Adrenal gland (tissue), 5 donors: ENCODE data around the gene VPS33B.
"Not testable (repeated sequence)": the region's sequence is repeated elsewhere in the genome, so short reads cannot be mapped to it uniquely, and the experiment has no call there.

Experiments used
- POLR2A ChIP-seq, 2 donors: fragments of 450-650 bp; IDR thresholded peaks; one replicate each; pipeline ENCODE4 v1.6.1; 2017; ENCODE audit warnings: antibody characterized with exemption in 2 of 2, mild to moderate bottlenecking in 2 of 2, moderate library complexity in 1 of 2
- TF ChIP-seq, protein P1 (sequence below), 6 experiments: fragments of 450-650 bp in 4 of 6; fragments of 200-600 bp in 2 of 6; sonication (generic) in 1 of 6; IDR thresholded peaks; 1 replicate in 5 of 6; 2 replicates in 1 of 6; pipeline versions ENCODE4 v1.5.1 to v1.8.0; 2016 to 2021; ENCODE audit warnings: antibody characterized with exemption in 6 of 6, mild to moderate bottlenecking in 2 of 6, moderate library complexity in 1 of 6
- donor health status: DM: no; HTN: no; CAD: no.

DNA sequence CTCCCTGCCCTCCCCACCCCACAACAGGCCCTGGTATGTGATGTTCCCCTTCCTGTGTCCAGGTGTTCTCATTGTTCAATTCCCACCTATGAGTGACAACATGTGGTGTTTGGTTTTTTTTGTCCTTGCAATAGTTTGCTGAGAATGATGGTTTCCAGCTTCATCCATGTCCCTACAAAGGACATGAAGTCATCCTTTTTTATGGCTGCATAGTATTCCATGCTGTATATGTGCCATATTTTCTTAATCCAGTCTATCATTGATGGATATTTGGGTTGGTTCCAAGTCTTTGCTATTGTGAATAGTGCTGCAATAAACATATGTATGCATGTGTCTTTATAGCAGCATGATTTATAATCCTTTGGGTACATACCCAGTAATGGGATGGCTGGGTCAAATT is 23.7 kb upstream of the VPS33B start:
- TF ChIP-seq POLR2A (IDR thresholded peaks at IDR 0.05) = not testable (repeated sequence)
- TF ChIP-seq, protein P1, sequence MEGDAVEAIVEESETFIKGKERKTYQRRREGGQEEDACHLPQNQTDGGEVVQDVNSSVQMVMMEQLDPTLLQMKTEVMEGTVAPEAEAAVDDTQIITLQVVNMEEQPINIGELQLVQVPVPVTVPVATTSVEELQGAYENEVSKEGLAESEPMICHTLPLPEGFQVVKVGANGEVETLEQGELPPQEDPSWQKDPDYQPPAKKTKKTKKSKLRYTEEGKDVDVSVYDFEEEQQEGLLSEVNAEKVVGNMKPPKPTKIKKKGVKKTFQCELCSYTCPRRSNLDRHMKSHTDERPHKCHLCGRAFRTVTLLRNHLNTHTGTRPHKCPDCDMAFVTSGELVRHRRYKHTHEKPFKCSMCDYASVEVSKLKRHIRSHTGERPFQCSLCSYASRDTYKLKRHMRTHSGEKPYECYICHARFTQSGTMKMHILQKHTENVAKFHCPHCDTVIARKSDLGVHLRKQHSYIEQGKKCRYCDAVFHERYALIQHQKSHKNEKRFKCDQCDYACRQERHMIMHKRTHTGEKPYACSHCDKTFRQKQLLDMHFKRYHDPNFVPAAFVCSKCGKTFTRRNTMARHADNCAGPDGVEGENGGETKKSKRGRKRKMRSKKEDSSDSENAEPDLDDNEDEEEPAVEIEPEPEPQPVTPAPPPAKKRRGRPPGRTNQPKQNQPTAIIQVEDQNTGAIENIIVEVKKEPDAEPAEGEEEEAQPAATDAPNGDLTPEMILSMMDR (IDR thresholded peaks at IDR 0.05) = not testable (repeated sequence)
